CD8-positive, alpha-beta memory T cell (primary cell): Measurements from ENCODE around the gene NEAT1. TPM values are rescaled to one million over a fixed set of nuclear protein-coding genes. Genes with fewer than 3 reads are reported as not detected.
A peak's percentile ranks its signal among the peaks of the same experiment; 100 is the strongest.

ENCODE experiments used
- CTCF ChIA-PET: fragments of 350-600 bp; sonication (Branson Sonifier 250); formaldehyde crosslinking; loops from one replicate; lab custom pipeline; 2021; ENCODE audit warnings: antibody characterized with exemption; lab: Charles Lee
- POLR2A ChIA-PET: fragments of 350-600 bp; sonication (Branson Sonifier 250); formaldehyde crosslinking; loops from one replicate; lab custom pipeline; 2021; ENCODE audit warnings: antibody characterized with exemption; lab: Charles Lee
- DNase-seq, 5 donors: peaks; one replicate each; pipeline versions ENCODE4 v3.0.0 to v3.0.0-alpha.2; 2020 to 2022; ENCODE audit warnings: mixed read lengths in 1 of 5
- H3K27ac ChIP-seq: one replicate; pipeline ENCODE4 v1.7.0; 2013; ENCODE audit warnings: low read depth, mild to moderate bottlenecking, low read length, moderate library complexity
- H3K27me3 ChIP-seq: 2 replicates; pipeline ENCODE4 v1.7.0; 2013; ENCODE audit warnings: low read length, mild to moderate bottlenecking; ENCODE audit not compliant: insufficient read depth, poor library complexity, severe bottlenecking
- H3K36me3 ChIP-seq: 2 replicates; pipeline ENCODE4 v1.7.0; 2013; ENCODE audit warnings: mild to moderate bottlenecking, low read length, moderate library complexity; ENCODE audit not compliant: insufficient read depth
- H3K4me1 ChIP-seq: 2 replicates; pipeline ENCODE4 v1.7.0; 2013; ENCODE audit warnings: mild to moderate bottlenecking, low read length, moderate library complexity; ENCODE audit not compliant: insufficient read depth
- H3K4me3 ChIP-seq: 2 replicates; pipeline ENCODE4 v1.7.0; 2013; ENCODE audit warnings: mild to moderate bottlenecking, low read length
- H3K9me3 ChIP-seq: 2 replicates; pipeline ENCODE4 v1.7.0; 2013; ENCODE audit warnings: mild to moderate bottlenecking, low read length
- H3K27ac Mint-ChIP-seq, 8 donors: one replicate each; pipeline ENCODE4 v1.8.0; 2020 to 2021; ENCODE audit warnings: mixed read lengths in 8 of 8, mild to moderate bottlenecking in 6 of 8, inconsistent platforms in 3 of 8, moderate library complexity in 3 of 8
- H3K27me3 Mint-ChIP-seq, 2 donors: one replicate each; pipeline ENCODE4 v1.8.0; 2020 to 2021; ENCODE audit warnings: mixed read lengths in 2 of 2, mild to moderate bottlenecking in 1 of 2, moderate library complexity in 1 of 2
- H3K36me3 Mint-ChIP-seq, 3 donors: one replicate each; pipeline ENCODE4 v1.8.0; 2020 to 2021; ENCODE audit warnings: mixed read lengths in 3 of 3, inconsistent platforms in 1 of 3, mild to moderate bottlenecking in 1 of 3
- H3K4me1 Mint-ChIP-seq, 3 donors: one replicate each; pipeline ENCODE4 v1.8.0; 2020 to 2021; ENCODE audit warnings: mixed read lengths in 3 of 3, inconsistent platforms in 1 of 3, mild to moderate bottlenecking in 1 of 3
- H3K4me3 Mint-ChIP-seq, 7 donors: one replicate each; pipeline ENCODE4 v1.8.0; 2020 to 2021; ENCODE audit warnings: mixed read lengths in 7 of 7, mild to moderate bottlenecking in 6 of 7, moderate library complexity in 4 of 7, inconsistent platforms in 2 of 7
- H3K9me3 Mint-ChIP-seq, 5 donors: one replicate each; pipeline ENCODE4 v1.8.0; 2020 to 2022; ENCODE audit warnings: mixed read lengths in 5 of 5, mild to moderate bottlenecking in 3 of 5, moderate library complexity in 2 of 5, inconsistent platforms in 1 of 5
- polyA plus RNA-seq: library from polyadenylated mRNA; unstranded; fragments of 300-500 nt; fragmentation: Illumina TruSeq; gene quantifications from one replicate; pipeline ENCODE4 v1.2.3, GENCODE V29; 2021
- total RNA-seq, 2 experiments: library from RNA; stranded (reverse); gene quantifications; one replicate each; pipeline ENCODE4 v1.2.3, GENCODE V29; 2021

The NEAT1 gene
- total and polyA plus RNA-seq, 3 experiments from 2014 or later, result 2.7 to 204 (median 196) TPM

DNA sequence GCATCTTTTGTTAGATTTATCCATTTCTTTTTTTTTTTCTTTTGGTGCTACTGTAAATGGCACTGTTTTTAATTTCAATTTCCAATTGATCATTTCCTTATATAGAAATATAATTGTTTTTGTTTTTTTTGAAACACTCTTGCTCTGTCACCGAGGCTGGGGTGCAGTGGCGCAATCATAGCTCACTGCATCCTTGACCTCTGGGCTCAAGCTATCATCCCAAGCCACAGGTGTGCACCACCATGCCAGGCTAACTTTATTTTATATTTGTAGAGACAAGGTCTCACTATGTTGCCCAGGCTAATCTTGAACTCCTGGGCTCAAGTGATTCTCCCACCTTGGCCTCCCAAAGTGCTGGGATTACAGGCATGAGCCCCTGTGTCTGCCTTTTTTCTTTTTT, 19.8 kb upstream of the NEAT1 start:
- no peaks in the 10 kb centered on the region for H3K27me3 Mint-ChIP-seq
- CTCF ChIA-PET, result no interaction called here
- Histone ChIP-seq H3K27ac (no peak overlapping the region), H3K27me3 (no peaks in the 10 kb centered on the region), H3K36me3 (peaks cover 9% of the 10 kb centered on the region), H3K9me3 (no peaks in the 10 kb centered on the region), H3K4me1 (no peaks in the 10 kb centered on the region), H3K4me3 (no peak overlapping the region)
- peaks cover 0 to 3% (median 0%) of the 10 kb centered on the region in 3 donors for H3K4me1 Mint-ChIP-seq
- H3K27ac Mint-ChIP-seq, result peak overlapping the region in 1 of 8 donors; percentile 54
- H3K4me3 Mint-ChIP-seq, result no peak overlapping the region
- DNase-seq, result no peak
- peaks cover 0 to 72% (median 0%) of the 10 kb centered on the region in 3 donors for H3K36me3 Mint-ChIP-seq
- H3K9me3 Mint-ChIP-seq, result no peaks in the 10 kb centered on the region
- POLR2A ChIA-PET, result no interaction called here

DNA sequence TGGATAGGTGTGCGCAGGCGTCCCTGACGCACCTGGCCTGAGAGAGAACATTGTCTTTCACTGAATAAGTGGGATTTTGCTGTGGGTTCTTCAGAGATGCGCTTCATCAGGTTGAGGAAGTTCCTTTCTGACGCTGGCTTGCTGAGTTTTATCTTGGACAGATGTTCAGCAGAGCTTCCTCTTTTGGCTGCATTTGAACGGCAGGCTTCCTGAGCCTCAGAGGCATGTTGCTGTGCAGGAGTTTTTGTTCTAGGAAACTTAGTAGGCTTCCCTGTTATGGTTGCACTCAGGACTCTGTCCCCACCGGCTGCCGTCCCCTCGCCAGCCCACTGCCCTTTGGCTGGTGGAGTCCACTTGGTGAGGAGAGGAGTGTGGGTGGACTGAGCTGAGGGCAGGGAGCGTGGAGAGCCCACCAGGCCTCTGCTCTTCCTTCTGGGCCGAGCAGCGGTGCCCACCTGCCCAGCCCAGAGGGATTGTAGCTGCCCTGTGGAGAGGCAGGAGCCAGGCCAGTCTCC, 18.9 kb upstream of the NEAT1 start:
- no peaks in the 10 kb centered on the region for H3K9me3 ChIP-seq
- no peak overlapping the region for H3K27ac Mint-ChIP-seq
- H3K4me3 ChIP-seq, result no peak overlapping the region
- H3K4me3 Mint-ChIP-seq, result no peak overlapping the region
- peaks cover 9% of the 10 kb centered on the region for H3K36me3 ChIP-seq
- H3K4me1 ChIP-seq, result no peaks in the 10 kb centered on the region
- peaks cover 0 to 71% (median 2%) of the 10 kb centered on the region in 3 donors for H3K36me3 Mint-ChIP-seq
- peak overlapping the region; percentile 38 for H3K27ac ChIP-seq
- ChIA-PET CTCF (interaction anchor here (1.3 to 3.8 kb wide), 3 partner anchors 13 to 185 kb away, joined by 3 to 15 read pairs (median 4); no protein-coding TSS in a partner anchor), POLR2A (no interaction called here)
- no peaks in the 10 kb centered on the region for H3K27me3 Mint-ChIP-seq
- H3K27me3 ChIP-seq, result no peaks in the 10 kb centered on the region
- DNase-seq, result no peak
- no peaks in the 10 kb centered on the region for H3K9me3 Mint-ChIP-seq
- H3K4me1 Mint-ChIP-seq, result peaks cover 0 to 3% (median 0%) of the 10 kb centered on the region in 3 donors

DNA sequence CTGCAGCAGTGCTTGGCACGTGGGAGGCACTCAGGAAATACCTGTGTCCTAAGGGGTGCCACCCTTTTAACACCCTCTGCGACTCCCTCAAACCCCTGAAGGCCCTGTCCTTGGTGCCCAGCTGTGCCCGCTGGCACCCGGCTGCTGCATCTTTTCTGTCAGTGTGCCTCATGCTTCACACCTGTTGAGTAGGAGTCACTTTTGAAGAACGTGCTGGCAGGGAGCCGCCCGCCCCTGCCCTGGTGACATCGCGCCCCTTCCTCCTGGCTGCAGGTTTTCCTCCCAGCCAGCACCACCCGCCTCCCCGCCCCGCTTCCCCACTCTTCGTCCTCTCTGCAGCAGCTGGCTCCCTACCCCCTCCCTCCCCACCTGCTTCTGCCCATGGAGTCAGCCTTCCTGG, 18.4 kb upstream of the NEAT1 start:
- Mint-ChIP-seq H3K9me3 (no peaks in the 10 kb centered on the region), H3K4me1 (peaks cover 0 to 3% (median 0%) of the 10 kb centered on the region in 3 donors), H3K27me3 (no peaks in the 10 kb centered on the region), H3K36me3 (peaks cover 0 to 74% (median 2%) of the 10 kb centered on the region in 3 donors), H3K4me3 (no peak overlapping the region), H3K27ac (no peak overlapping the region)
- POLR2A ChIA-PET, result interaction anchor here (0.6 kb wide), 1 partner anchor 36 kb away, joined by 3 read pairs; no protein-coding TSS in a partner anchor
- Histone ChIP-seq H3K9me3 (no peaks in the 10 kb centered on the region), H3K36me3 (peaks cover 10% of the 10 kb centered on the region), H3K4me3 (no peak overlapping the region), H3K27ac (peak overlapping the region; percentile 38), H3K4me1 (no peaks in the 10 kb centered on the region), H3K27me3 (no peaks in the 10 kb centered on the region)
- CTCF ChIA-PET, result interaction anchor here (1.3 to 3.8 kb wide), 4 partner anchors 12 to 184 kb away, joined by 3 to 15 read pairs (median 4); no protein-coding TSS in a partner anchor
- no peak for DNase-seq

DNA sequence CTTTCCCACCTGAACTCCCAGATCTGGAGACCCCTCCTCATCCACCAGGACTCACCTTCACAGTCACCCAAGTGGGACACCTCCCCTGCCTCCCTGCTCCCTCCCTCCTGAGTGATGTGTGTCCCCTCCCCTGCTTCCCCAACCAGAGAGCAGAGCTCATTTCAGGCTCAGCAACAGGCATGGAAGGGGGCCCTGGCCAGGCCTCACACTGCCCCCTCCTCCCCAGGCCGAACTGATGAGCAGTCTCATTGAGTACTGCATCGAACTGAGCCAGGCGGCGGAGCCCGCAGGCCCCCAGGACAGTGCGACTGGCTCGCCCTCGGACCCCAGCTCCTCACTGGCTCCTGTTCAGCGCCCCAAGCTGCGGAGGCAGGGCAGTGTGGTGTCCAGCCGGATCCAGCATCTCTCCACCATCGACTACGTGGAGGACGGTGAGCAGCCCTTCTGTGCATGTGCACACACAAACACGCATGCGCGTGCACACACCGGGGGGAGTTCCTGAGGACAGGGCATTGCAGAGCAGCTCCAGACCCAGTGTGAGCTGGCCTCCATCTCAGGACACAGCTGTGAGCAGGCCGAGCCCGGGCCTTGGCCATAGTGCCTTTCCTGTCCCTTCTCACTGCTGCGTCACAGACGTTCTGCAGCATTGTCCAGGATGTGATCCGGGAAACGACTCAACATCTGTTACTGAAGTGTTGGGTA, 17.8 kb upstream of the NEAT1 start:
- DNase-seq, result no peak
- H3K36me3 ChIP-seq, result peaks cover 15% of the 10 kb centered on the region
- Mint-ChIP-seq H3K4me3 (no peak overlapping the region), H3K27ac (peak overlapping the region in 2 of 8 donors; percentile 14 to 42), H3K27me3 (no peaks in the 10 kb centered on the region), H3K36me3 (peaks cover 0 to 74% (median 3%) of the 10 kb centered on the region in 3 donors), H3K4me1 (peaks cover 0 to 3% (median 0%) of the 10 kb centered on the region in 3 donors), H3K9me3 (no peaks in the 10 kb centered on the region)
- H3K9me3 ChIP-seq, result no peaks in the 10 kb centered on the region
- ChIA-PET POLR2A (interaction anchor here (0.6 to 0.7 kb wide), 2 partner anchors 35 to 91 kb away, joined by 3 read pairs; no protein-coding TSS in a partner anchor), CTCF (interaction anchor here (1.3 to 3.8 kb wide), 4 partner anchors 11 to 183 kb away, joined by 3 to 15 read pairs (median 4); no protein-coding TSS in a partner anchor)
- no peak overlapping the region for H3K4me3 ChIP-seq
- no peak overlapping the region for H3K27ac ChIP-seq
- H3K4me1 ChIP-seq, result no peaks in the 10 kb centered on the region
- no peaks in the 10 kb centered on the region for H3K27me3 ChIP-seq

- no peak overlapping the region for H3K4me3 ChIP-seq
- peaks cover 7% of the 10 kb centered on the region for H3K36me3 ChIP-seq
- H3K9me3 Mint-ChIP-seq, result no peaks in the 10 kb centered on the region
- H3K4me1 Mint-ChIP-seq, result peaks cover 7 to 11% (median 9%) of the 10 kb centered on the region in 3 donors
- CTCF ChIA-PET, result no interaction called here
- no peaks in the 10 kb centered on the region for H3K9me3 ChIP-seq
- no peak overlapping the region for H3K27ac Mint-ChIP-seq
- POLR2A ChIA-PET, result interaction anchor here (1.1 to 20.1 kb wide), 2 partner anchors 12 to 93 kb away, joined by 3 to 1366 read pairs; partner anchors contain the start of genes MALAT1 and NEAT1
- H3K27me3 ChIP-seq, result no peaks in the 10 kb centered on the region
- H3K4me1 ChIP-seq, result peaks cover 4% of the 10 kb centered on the region
- no peaks in the 10 kb centered on the region for H3K27me3 Mint-ChIP-seq
- no peak overlapping the region for H3K4me3 Mint-ChIP-seq
- H3K36me3 Mint-ChIP-seq, result peaks cover 0 to 59% (median 3%) of the 10 kb centered on the region in 3 donors
- no peak overlapping the region for H3K27ac ChIP-seq
- DNase-seq, result no peak
Observed at GRCh38 chr11:65410936-65411680, 11.5 kb upstream of the NEAT1 start.

DNA sequence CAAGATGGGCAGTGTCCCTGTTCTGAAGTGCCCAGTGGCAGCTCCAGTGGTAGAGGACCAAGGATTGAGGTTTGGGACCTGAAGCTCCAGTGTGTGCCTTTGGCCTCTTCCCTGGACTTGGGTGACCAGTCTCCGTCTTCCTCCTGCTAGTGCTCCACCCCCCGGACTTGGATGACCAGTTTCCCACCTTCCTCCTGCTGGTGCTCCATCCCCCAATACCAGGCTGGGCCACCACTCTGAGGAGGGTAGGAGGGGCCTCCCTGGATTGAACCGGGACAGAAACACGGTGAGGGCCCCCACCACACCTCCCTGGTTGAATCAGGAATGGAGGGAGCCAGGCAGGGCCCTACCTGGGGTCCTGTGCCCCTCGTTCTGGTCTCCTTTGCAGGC, 10.9 kb upstream of the NEAT1 start:
- Mint-ChIP-seq H3K4me1 (peaks cover 12 to 17% (median 13%) of the 10 kb centered on the region in 3 donors), H3K4me3 (no peak overlapping the region), H3K27ac (no peak overlapping the region), H3K36me3 (peaks cover 0 to 58% (median 3%) of the 10 kb centered on the region in 3 donors), H3K9me3 (no peaks in the 10 kb centered on the region), H3K27me3 (no peaks in the 10 kb centered on the region)
- no peak for DNase-seq
- Histone ChIP-seq H3K9me3 (no peaks in the 10 kb centered on the region), H3K4me3 (no peak overlapping the region), H3K36me3 (peaks cover 7% of the 10 kb centered on the region), H3K27me3 (no peaks in the 10 kb centered on the region), H3K27ac (no peak overlapping the region), H3K4me1 (peaks cover 10% of the 10 kb centered on the region)
- ChIA-PET CTCF (no interaction called here), POLR2A (interaction anchor here (1.1 to 20.1 kb wide), 2 partner anchors 11 to 92 kb away, joined by 3 to 1366 read pairs; partner anchors contain the start of genes MALAT1 and NEAT1)

DNA sequence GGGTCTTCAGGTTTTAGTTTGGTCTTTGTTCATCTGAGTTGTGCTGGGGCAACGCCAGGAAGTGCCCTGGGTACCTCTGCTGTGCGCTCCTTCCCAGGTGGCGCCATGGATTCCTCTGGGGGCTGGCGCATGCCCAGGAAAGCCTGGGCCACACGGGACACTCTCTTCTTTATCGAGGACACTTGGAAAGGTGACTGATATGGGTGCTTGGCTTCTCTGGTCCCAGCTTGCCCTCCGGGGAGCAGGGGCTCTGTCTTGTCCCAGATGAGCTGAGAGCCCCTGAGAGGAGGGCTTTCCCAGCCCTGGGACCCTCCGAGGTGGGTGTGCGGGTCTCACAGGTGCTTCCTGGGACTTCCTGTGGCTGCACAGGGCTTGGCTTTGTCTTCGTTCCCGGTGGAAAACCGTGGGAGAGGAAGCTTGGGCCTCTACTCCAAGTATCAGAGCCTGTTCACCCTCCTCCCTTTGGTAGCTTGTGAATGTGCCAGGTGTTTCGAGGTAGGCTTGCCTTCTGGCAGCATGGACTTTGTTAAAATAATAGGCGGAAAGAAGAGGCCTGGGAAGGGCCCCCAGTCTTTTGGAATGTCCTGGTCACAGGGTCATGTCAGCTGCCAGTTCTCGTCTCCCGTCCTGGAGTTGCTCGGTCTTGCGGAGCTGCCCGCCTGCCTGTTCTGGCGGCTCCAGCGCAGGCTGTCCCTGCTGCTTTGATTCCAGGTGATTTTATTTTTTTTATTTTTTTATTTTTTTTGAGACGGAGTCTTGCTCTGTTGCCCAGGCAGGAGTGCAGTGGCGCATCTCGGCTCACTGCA, 10.1 kb upstream of the NEAT1 start:
- Histone ChIP-seq H3K9me3 (no peaks in the 10 kb centered on the region), H3K27ac (no peak overlapping the region), H3K36me3 (peaks cover 7% of the 10 kb centered on the region), H3K27me3 (no peaks in the 10 kb centered on the region), H3K4me3 (no peak overlapping the region), H3K4me1 (peaks cover 18% of the 10 kb centered on the region)
- Mint-ChIP-seq H3K27ac (peak overlapping the region in 1 of 8 donors; percentile 66), H3K9me3 (no peaks in the 10 kb centered on the region), H3K4me3 (no peak overlapping the region), H3K4me1 (peaks cover 20 to 25% (median 21%) of the 10 kb centered on the region in 3 donors), H3K27me3 (no peaks in the 10 kb centered on the region), H3K36me3 (peaks cover 0 to 54% (median 3%) of the 10 kb centered on the region in 3 donors)
- ChIA-PET CTCF (interaction anchor here (1.2 to 1.7 kb wide), 3 partner anchors 31 to 98 kb away, joined by 3 to 7 read pairs (median 3); no protein-coding TSS in a partner anchor), POLR2A (interaction anchor here (1.1 to 20.1 kb wide), 3 partner anchors 10 to 91 kb away, joined by 3 to 1366 read pairs (median 4); partner anchors contain the start of genes MALAT1 and NEAT1)
- DNase-seq, result peak in 1 of 5 donors; percentile 37
